Rectal smooth muscle tissue (tissue), 1 donor: ENCODE data around the gene STXBP2.
"Not testable (repeated sequence)": the region's sequence is repeated elsewhere in the genome, so short reads cannot be mapped to it uniquely, and the experiment has no call there.

ENCODE experiments used
- H3K27ac ChIP-seq: one replicate; pipeline ENCODE4 v1.7.0; 2013; ENCODE audit warnings: low read depth, low read length, inconsistent platforms
- H3K27me3 ChIP-seq: one replicate; pipeline ENCODE4 v1.7.0; 2013; ENCODE audit warnings: low read length; ENCODE audit not compliant: control insufficient read depth, insufficient read depth
- H3K36me3 ChIP-seq: one replicate; pipeline ENCODE4 v1.7.0; 2013; ENCODE audit warnings: low read length; ENCODE audit not compliant: control insufficient read depth, insufficient read depth
- H3K4me1 ChIP-seq: one replicate; pipeline ENCODE4 v1.7.0; 2013; ENCODE audit warnings: low read length; ENCODE audit not compliant: control insufficient read depth, insufficient read depth
- H3K4me3 ChIP-seq: one replicate; pipeline ENCODE4 v1.7.0; 2013; ENCODE audit warnings: low read length
- H3K9ac ChIP-seq: one replicate; pipeline ENCODE4 v1.7.0; 2013; ENCODE audit warnings: low read length

Gene STXBP2

DNA sequence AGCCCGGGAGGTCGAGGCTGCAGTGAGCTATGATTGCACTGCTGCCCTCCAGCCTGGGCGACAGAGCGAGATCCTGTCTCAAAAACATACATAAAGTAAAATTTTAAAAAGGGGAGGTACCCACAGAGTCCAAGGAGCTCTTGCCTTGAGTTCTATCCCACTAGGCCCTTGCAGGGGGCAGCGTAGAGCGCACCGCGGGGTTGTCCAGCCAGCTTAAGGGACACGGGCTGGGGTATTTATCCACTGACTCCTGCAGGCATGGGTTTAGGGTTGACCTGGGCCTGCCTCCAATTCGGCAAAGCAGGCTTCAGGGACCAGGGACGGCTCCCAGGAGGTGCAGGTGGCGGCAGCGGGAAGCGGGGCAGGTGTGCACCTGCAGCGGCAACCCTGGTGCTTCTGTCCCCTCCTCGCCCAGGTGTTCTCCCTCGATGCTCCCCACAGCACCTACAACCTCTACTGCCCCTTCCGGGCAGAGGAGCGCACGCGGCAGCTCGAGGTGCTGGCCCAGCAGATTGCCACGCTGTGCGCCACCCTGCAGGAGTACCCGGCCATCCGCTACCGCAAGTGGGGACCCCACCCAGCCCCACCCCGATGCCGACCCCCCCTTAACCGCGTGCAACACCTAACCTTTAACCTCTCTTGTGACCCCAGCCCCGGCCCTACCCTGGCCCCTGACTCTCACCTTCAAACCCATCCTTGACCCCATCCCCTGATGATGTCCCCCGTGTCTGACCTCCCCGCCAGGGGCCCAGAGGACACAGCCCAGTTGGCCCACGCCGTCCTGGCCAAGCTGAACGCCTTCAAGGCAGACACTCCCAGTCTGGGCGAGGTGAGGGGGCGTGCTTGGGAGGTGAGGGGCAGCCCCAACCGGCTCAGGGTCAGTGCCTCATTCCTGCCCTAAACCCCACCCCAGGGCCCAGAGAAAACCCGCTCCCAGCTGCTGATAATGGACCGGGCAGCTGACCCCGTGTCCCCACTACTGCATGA is 4.7 kb downstream of the STXBP2 start:
- peaks cover 7% of the 10 kb centered on the region for H3K36me3 ChIP-seq
- no peak overlapping the region for H3K9ac ChIP-seq
- H3K27me3 ChIP-seq = peaks cover under 1% of the 10 kb centered on the region
- H3K4me3 ChIP-seq = no peak overlapping the region
- no peaks in the 10 kb centered on the region for H3K4me1 ChIP-seq
- H3K27ac ChIP-seq = no peak overlapping the region

GRCh38 chr19:7642295-7643030 is 5.6 kb downstream of the STXBP2 start:
- no peak overlapping the region for H3K4me3 ChIP-seq
- peaks cover 7% of the 10 kb centered on the region for H3K36me3 ChIP-seq
- no peak overlapping the region for H3K27ac ChIP-seq
- no peaks in the 10 kb centered on the region for H3K4me1 ChIP-seq
- H3K9ac ChIP-seq = no peak overlapping the region
- H3K27me3 ChIP-seq = no peaks in the 10 kb centered on the region

DNA sequence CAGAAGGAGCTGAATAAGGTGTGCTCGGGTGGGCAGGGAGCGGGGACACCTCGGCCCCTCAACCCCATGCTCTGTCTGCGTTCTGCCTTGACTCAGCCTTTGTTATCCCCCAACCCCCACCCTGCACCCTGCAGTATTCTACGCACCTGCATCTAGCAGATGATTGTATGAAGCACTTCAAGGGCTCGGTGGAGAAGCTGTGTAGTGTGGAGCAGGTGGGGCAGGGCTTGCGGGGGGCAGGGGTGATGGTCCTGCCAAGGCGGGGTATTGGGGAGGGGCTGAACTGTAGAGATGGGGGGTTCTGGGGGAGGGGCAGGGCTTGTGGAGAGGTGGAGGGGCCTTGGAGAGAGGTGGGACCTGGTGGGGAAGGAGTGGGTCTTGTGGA is 6.1 kb downstream of the STXBP2 start:
- no peaks in the 10 kb centered on the region for H3K4me1 ChIP-seq
- H3K36me3 ChIP-seq = peaks cover 7% of the 10 kb centered on the region
- no peak overlapping the region for H3K4me3 ChIP-seq
- H3K27me3 ChIP-seq = no peaks in the 10 kb centered on the region
- H3K27ac ChIP-seq = no peak overlapping the region
- no peak overlapping the region for H3K9ac ChIP-seq

- H3K36me3 ChIP-seq, H3K4me1 ChIP-seq: not testable (repeated sequence)
These were observed 7.0 kb downstream of the STXBP2 start for GRCh38 chr19:7643629-7644549.

GRCh38 chr19:7644550-7644877 is 7.6 kb downstream of the STXBP2 start:
- H3K4me3 ChIP-seq = no peak overlapping the region
- peaks cover 7% of the 10 kb centered on the region for H3K36me3 ChIP-seq
- H3K4me1 ChIP-seq = no peaks in the 10 kb centered on the region
- no peak overlapping the region for H3K9ac ChIP-seq
- H3K27me3 ChIP-seq = no peaks in the 10 kb centered on the region
- no peak overlapping the region for H3K27ac ChIP-seq

More at GRCh38 chr19:7643629-7644549, 7.0 kb downstream of the STXBP2 start:
- H3K27me3 ChIP-seq, H3K9ac ChIP-seq, H3K27ac ChIP-seq, H3K4me3 ChIP-seq: not testable (repeated sequence)

DNA sequence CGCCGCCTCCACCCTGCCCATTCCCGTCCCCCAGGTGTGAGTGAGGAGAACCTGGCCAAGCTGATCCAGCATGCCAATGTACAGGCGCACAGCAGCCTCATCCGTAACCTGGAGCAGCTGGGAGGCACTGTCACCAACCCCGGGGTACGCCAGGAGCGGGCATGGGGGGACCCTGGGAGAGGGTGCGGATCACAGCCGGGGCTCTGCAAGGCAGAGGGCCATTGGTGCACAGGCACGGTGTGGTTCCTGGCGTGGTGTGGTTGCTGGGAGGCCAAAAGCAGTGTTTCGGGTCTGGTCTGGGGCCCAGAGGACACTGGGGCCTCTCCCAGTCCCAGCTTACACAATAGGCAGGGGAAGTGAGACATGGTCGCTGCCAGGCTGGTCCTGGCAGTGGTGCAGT is 8.3 kb downstream of the STXBP2 start:
- Histone ChIP-seq H3K27me3 (no peaks in the 10 kb centered on the region), H3K36me3 (peaks cover 2% of the 10 kb centered on the region), H3K4me1 (no peaks in the 10 kb centered on the region), H3K4me3 (no peak overlapping the region), H3K9ac (no peak overlapping the region), H3K27ac (no peak overlapping the region)

GRCh38 chr19:7645656-7646425 is 8.9 kb downstream of the STXBP2 start:
- Histone ChIP-seq H3K27me3 (no peaks in the 10 kb centered on the region), H3K36me3 (no peaks in the 10 kb centered on the region), H3K9ac (no peak overlapping the region), H3K4me3 (no peak overlapping the region), H3K27ac (no peak overlapping the region), H3K4me1 (no peaks in the 10 kb centered on the region)

GRCh38 chr19:7646426-7646700 is 9.5 kb downstream of the STXBP2 start:
- Histone ChIP-seq H3K4me1 (no peaks in the 10 kb centered on the region), H3K27ac (no peak overlapping the region), H3K36me3 (no peaks in the 10 kb centered on the region)

DNA sequence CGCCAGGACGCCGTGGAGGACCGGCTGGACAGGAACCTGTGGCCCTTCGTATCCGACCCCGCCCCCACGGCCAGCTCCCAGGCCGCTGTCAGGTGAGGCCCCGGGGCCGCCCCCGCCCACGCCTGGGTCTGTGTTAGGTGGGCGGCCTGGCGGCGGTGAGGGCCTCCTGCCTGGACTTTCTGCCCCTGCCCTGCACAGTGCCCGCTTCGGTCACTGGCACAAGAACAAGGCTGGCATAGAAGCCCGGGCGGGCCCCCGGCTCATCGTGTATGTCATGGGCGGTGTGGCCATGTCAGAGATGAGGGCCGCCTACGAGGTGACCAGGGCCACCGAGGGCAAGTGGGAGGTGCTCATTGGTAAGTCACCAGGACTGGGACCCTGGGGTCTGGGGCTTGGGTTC is 10.2 kb downstream of the STXBP2 start:
- H3K36me3 ChIP-seq = no peaks in the 10 kb centered on the region
- H3K9ac ChIP-seq = no peak overlapping the region
- no peak overlapping the region for H3K4me3 ChIP-seq
- no peak overlapping the region for H3K27ac ChIP-seq
- H3K4me1 ChIP-seq = peaks cover 1% of the 10 kb centered on the region
- no peaks in the 10 kb centered on the region for H3K27me3 ChIP-seq

More at GRCh38 chr19:7646426-7646700, 9.5 kb downstream of the STXBP2 start:
- Histone ChIP-seq H3K4me3 (no peak overlapping the region), H3K9ac (no peak overlapping the region), H3K27me3 (no peaks in the 10 kb centered on the region)

GRCh38 chr19:7648265-7649014 is 11.5 kb downstream of the STXBP2 start:
- H3K27me3 ChIP-seq = no peaks in the 10 kb centered on the region
- H3K36me3 ChIP-seq = no peaks in the 10 kb centered on the region
- peaks cover 3% of the 10 kb centered on the region for H3K4me1 ChIP-seq
- H3K27ac ChIP-seq = no peak overlapping the region
- H3K9ac ChIP-seq = no peak overlapping the region
- H3K4me3 ChIP-seq = no peak overlapping the region

GRCh38 chr19:7650148-7650547 is 13.2 kb downstream of the STXBP2 start:
- Histone ChIP-seq H3K4me3 (no peak overlapping the region), H3K27me3 (no peaks in the 10 kb centered on the region), H3K27ac (no peak overlapping the region), H3K4me1 (peaks cover 3% of the 10 kb centered on the region), H3K9ac (no peak overlapping the region), H3K36me3 (no peaks in the 10 kb centered on the region)
